ENCODE data around the gene OR9G1. TPM values are rescaled to one million over a fixed set of nuclear protein-coding genes. Genes with fewer than 3 reads are reported as not detected.

Gene OR9G1
- total and polyA plus RNA-seq, 2 of the 13 experiments (the other 11 are each of a cell fraction or from before 2014, with no cell fraction given), result not detected

- no peak overlapping the region for H3K9ac ChIP-seq (ENCODE audit: insufficient read depth, low read depth, low read length)
- intact Hi-C loops (cut with micrococcal nuclease; ENCODE audit: unreplicated experiment), result no loop called here
- FAIRE-seq (no peak), DNase-seq (ENCODE audit: low spot score) (no peak), ATAC-seq (no peak)
- no peaks in the 10 kb centered on the region for H4K20me1 ChIP-seq (ENCODE audit: insufficient read depth, low read length)
- in situ Hi-C loops (cut with HindIII; ENCODE audit: extremely low pct_ligation_motif_present, low pct_unique_long_range_greater_than_20kb), result no loop called here
- TF ChIP-seq ZNF337 (CRISPR knock-in tag; IDR thresholded peaks at IDR 0.05; ENCODE audit: borderline replicate concordance, low read depth), result no peak
- no peak for TF ChIP-seq ZNF33B (CRISPR knock-in tag; IDR thresholded peaks at IDR 0.05)
- no peak for TF ChIP-seq ZNF367 (CRISPR knock-in tag; IDR thresholded peaks at IDR 0.05; ENCODE audit: borderline replicate concordance)
- TF ChIP-seq ETV6 (CRISPR knock-in tag; conservative IDR thresholded peaks at IDR 0.05), result no peak
- no peak for TF ChIP-seq MTA1 (CRISPR knock-in tag; IDR thresholded peaks at IDR 0.05; ENCODE audit: borderline replicate concordance)
- 0 out of 4 replicates have a peak, but pooled peaks of 1 of the 2 experiments have one; percentile 2 for TF ChIP-seq MAFK (conservative IDR thresholded peaks at IDR 0.05 in 1 of 2, IDR thresholded peaks at IDR 0.05 in 1 of 2; ENCODE audit: low read length in 2 of 2)
- TF ChIP-seq THAP9 (CRISPR knock-in tag; IDR thresholded peaks at IDR 0.05; ENCODE audit: borderline replicate concordance), result no peak
- CTCF ChIA-PET (ENCODE audit: low intra/inter-chr PET ratio, low total read pairs), result no interaction called here
- no peaks in the 10 kb centered on the region for H3K27me3 ChIP-seq (ENCODE audit: control insufficient read depth in 1 of 2, insufficient read depth in 2 of 2, low read length in 2 of 2)
- no peak overlapping the region for H3K27ac ChIP-seq (ENCODE audit: extremely low read length, insufficient read depth, low read length)
- no peak overlapping the region for H2AFZ ChIP-seq (ENCODE audit: low read length)
- H3K79me2 ChIP-seq (ENCODE audit: insufficient read depth, low read length), result no peaks in the 10 kb centered on the region
- BruUV-seq (replicated peaks), result no TSS peak
- no peaks in the 10 kb centered on the region for H3K4me1 ChIP-seq (ENCODE audit: insufficient read depth, low read length)
- H3K36me3 ChIP-seq (replicated peaks in 1 of 2; ENCODE audit: control insufficient read depth in 1 of 2, insufficient read depth in 2 of 2, low read length in 2 of 2), result no peaks in the 10 kb centered on the region
- H3K9me3 ChIP-seq (ENCODE audit: low read length), result no peaks in the 10 kb centered on the region
- no peak overlapping the region for H3K4me2 ChIP-seq (ENCODE audit: low read depth, low read length)
- H3K4me3 ChIP-seq (replicated peaks in 1 of 3; ENCODE audit: insufficient read depth in 1 of 3, low read depth in 2 of 3, low read length in 3 of 3), result no peak overlapping the region
- POLR2A ChIA-PET, result no interaction called here
- 0% methylated on average over 2 of the region's 2 CpGs for WGBS (ENCODE audit: low lambda C conversion rate)
Observed at GRCh38 chr11:56706486-56706885, 7.6 kb downstream of the OR9G1 start.

Measured in HepG2 (cell line).